Tibial nerve (tissue), 3 donors: ENCODE results near the gene GRM7.

Experiments used
- CTCF ChIP-seq, 5 experiments: fragments of 200-600 bp in 3 of 5; fragments of 450-650 bp in 2 of 5; sonication (generic) in 3 of 5; IDR thresholded peaks; one replicate each; pipeline ENCODE4 v1.5.1; 2016 to 2019; ENCODE audit warnings: antibody characterized with exemption in 5 of 5, mild to moderate bottlenecking in 3 of 5, moderate library complexity in 2 of 5
- POLR2A ChIP-seq, 2 donors: fragments of 450-650 bp; IDR thresholded peaks; one replicate each; pipeline ENCODE4 v1.6.1; 2017; ENCODE audit warnings: antibody characterized with exemption in 2 of 2, mild to moderate bottlenecking in 2 of 2, moderate library complexity in 2 of 2

GRCh38 chr3:7209098-7209497 is 348.2 kb downstream of the GRM7 start:
- TF ChIP-seq CTCF (IDR thresholded peaks at IDR 0.05) = no peak
- TF ChIP-seq POLR2A (IDR thresholded peaks at IDR 0.05) = no peak
